ENCODE data around the gene PTPN7. TPM values are rescaled to one million over a fixed set of nuclear protein-coding genes. Genes with fewer than 3 reads are reported as not detected.

The PTPN7 gene
- 1 to 10 TPM in 2 of 4 donors, under 1 TPM in 1, not detected in 1; 0.79 to 8.5 (median 1.8) TPM for total RNA-seq

DNA sequence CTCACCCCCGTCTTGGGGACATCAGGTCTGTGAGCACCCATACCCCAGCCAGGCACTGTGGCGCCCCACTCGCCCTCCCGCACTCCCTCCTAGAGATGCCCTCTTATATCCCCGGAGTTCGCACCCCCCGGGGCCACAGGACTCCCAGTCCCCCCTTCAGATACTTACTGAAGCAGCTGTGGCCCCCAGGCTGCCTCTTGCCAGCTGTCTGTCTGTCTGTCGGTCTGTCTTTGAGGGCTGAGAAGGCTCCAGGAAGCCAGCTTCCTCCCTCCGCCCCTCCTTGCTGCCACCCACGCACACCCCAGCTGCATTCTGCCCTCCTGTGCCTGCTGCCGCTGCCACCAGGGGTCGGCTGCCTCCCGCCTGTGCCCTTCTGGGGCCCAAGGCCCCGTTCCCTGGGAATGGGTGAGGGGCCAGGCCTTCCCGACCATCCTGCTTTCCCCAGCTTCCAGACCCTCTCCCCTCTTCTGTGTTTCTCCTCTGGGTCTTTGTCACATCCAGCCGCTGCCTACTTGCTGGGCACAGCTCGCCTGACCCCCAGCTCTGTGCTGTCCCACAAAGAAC, at the start of gene PTPN7:
Gene PTPN7 (minus strand): TSS at position 226 of the 564 bp plus-strand sequence. CDS start 1,200 bp downstream, outside the sequence.
- Histone ChIP-seq H3K4me1 (no peaks in the 10 kb centered on the region), H3K27ac (no peak within 1 kb of the TSS), H3K4me3 (no peak within 1 kb of the TSS), H3K27me3 (no peaks in the 10 kb centered on the region), H3K36me3 (no peaks in the 10 kb centered on the region), H3K9me3 (no peaks in the 10 kb centered on the region)
- no peak for DNase-seq
- TF ChIP-seq, protein P1, sequence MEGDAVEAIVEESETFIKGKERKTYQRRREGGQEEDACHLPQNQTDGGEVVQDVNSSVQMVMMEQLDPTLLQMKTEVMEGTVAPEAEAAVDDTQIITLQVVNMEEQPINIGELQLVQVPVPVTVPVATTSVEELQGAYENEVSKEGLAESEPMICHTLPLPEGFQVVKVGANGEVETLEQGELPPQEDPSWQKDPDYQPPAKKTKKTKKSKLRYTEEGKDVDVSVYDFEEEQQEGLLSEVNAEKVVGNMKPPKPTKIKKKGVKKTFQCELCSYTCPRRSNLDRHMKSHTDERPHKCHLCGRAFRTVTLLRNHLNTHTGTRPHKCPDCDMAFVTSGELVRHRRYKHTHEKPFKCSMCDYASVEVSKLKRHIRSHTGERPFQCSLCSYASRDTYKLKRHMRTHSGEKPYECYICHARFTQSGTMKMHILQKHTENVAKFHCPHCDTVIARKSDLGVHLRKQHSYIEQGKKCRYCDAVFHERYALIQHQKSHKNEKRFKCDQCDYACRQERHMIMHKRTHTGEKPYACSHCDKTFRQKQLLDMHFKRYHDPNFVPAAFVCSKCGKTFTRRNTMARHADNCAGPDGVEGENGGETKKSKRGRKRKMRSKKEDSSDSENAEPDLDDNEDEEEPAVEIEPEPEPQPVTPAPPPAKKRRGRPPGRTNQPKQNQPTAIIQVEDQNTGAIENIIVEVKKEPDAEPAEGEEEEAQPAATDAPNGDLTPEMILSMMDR (IDR thresholded peaks at IDR 0.05): no peak
- no peak for TF ChIP-seq POLR2A (IDR thresholded peaks at IDR 0.05)
- intact Hi-C loops (cut with DNase I; ENCODE audit: low total_unique reads): no loop called here

DNA sequence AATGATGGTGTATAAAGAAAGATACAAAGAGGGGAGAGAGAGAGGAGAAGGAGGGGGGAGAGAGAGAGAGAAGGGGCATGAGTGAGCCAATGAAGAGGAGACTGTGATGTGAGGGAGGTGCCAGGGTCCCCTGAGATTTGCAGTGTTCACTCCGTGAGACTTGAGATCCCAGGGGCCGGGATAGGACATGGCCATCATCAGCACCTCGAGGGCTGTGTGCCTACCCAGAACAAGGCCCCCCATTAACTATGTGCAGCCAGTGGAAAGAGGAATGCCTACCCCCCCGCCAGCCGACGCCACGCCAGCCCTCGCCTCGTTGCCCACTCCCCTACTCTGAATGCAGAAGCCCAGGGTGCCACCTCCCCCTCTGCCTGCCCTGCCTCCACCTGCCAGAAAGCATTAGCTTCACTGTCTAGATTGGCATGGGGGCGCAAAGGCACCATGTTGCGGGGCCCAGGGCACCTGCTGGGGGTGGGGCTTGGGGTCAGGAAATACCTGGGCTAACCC, 48.0 kb upstream of the PTPN7 start:
- no peak overlapping the region for H3K27ac ChIP-seq
- no peaks in the 10 kb centered on the region for H3K27me3 ChIP-seq
- no peaks in the 10 kb centered on the region for H3K4me1 ChIP-seq
- no peaks in the 10 kb centered on the region for H3K9me3 ChIP-seq
- DNase-seq: no peak
- no peaks in the 10 kb centered on the region for H3K36me3 ChIP-seq
- intact Hi-C loops (cut with DNase I; ENCODE audit: low total_unique reads): no loop called here
- TF ChIP-seq, protein P1 (IDR thresholded peaks at IDR 0.05): no peak
- TF ChIP-seq POLR2A (IDR thresholded peaks at IDR 0.05): no peak
- H3K4me3 ChIP-seq: no peak overlapping the region

DNA sequence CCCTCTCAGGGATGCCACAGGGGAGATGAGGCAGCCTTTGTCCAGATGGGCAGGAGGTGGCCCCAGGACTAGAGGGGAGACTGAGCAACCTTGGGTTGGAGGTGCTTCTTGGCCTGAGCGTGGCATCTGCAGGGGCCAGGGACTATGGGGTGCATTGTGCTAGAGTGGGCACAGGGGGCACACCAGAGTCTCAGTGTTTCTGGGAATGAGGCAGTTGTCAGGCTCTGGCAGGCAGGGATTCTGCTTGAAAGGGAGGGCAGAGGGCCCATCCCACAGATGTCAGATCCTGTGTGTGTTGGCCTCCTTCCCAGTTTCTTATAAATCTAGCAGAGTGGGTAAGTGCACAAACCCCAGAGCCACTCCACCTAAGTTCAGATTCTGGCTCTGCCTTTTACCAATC, 46.9 kb upstream of the PTPN7 start:
- H3K27ac ChIP-seq: no peak overlapping the region
- no peak for DNase-seq
- H3K4me3 ChIP-seq: no peak overlapping the region
- H3K36me3 ChIP-seq: no peaks in the 10 kb centered on the region
- H3K27me3 ChIP-seq: no peaks in the 10 kb centered on the region
- no peaks in the 10 kb centered on the region for H3K9me3 ChIP-seq
- TF ChIP-seq, protein P1 (IDR thresholded peaks at IDR 0.05): no peak
- TF ChIP-seq POLR2A (IDR thresholded peaks at IDR 0.05): no peak
- intact Hi-C loops (cut with DNase I; ENCODE audit: low total_unique reads): no loop called here
- no peaks in the 10 kb centered on the region for H3K4me1 ChIP-seq

DNA sequence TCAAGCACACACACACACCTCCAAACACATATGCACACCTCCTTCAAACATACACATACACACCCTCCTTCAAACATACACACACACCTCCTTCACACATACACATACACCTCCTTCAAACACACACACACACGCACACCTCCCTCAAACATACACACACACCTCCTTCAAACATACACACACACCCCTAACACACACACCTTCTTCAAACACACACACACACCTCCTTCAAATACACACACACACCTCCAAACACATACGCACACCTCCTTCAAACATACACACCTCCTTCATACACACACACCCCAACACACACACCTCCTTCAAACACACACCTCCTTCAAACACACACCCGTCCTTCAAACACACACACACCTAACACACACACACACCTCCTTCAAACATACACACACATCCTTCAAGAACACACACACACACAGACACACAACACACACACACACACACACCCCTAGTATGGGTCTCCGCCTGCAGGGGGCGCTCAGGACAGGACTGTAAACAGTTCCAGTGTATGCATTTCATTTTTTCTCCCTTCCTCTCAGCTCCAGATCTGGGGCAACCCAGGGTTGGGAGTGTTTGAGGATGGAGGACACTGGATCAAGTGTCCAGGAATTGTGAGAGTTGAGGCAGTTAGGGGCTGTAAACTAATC, 45.3 kb upstream of the PTPN7 start:
- no peaks in the 10 kb centered on the region for H3K27me3 ChIP-seq
- no peaks in the 10 kb centered on the region for H3K4me1 ChIP-seq
- intact Hi-C loops (cut with DNase I; ENCODE audit: low total_unique reads): no loop called here
- no peak for DNase-seq
- H3K4me3 ChIP-seq: no peak overlapping the region
- TF ChIP-seq POLR2A (IDR thresholded peaks at IDR 0.05): no peak
- TF ChIP-seq, protein P1 (IDR thresholded peaks at IDR 0.05): no peak
- no peaks in the 10 kb centered on the region for H3K9me3 ChIP-seq
- H3K36me3 ChIP-seq: no peaks in the 10 kb centered on the region
- H3K27ac ChIP-seq: no peak overlapping the region

DNA sequence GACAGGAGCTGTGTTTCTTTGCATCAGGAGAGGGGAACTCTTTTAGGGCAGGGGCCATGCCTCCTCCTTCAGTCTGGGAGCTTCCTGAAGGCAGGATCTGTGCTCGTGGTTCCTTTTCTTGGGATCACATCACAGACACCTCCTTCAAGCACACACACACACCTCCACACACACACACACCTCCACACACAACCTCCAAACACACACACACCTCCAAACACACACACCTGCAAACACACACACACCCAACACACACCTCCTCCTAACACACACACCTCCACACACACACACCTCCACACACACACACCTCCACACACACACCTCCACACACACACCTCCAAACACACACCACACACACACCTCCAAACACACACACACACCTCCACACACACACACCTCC, 43.7 kb upstream of the PTPN7 start:
- no peak for TF ChIP-seq POLR2A (IDR thresholded peaks at IDR 0.05)
- TF ChIP-seq, protein P1 (IDR thresholded peaks at IDR 0.05): no peak
- Histone ChIP-seq H3K9me3 (no peaks in the 10 kb centered on the region), H3K4me1 (no peaks in the 10 kb centered on the region), H3K4me3 (no peak overlapping the region), H3K27me3 (no peaks in the 10 kb centered on the region), H3K27ac (no peak overlapping the region), H3K36me3 (no peaks in the 10 kb centered on the region)
- DNase-seq: no peak
- intact Hi-C loops (cut with DNase I; ENCODE audit: low total_unique reads): no loop called here

All from uterus (tissue), 4 donors.